ENCODE measurements around the gene KAZN.

KAZN gene

DNA sequence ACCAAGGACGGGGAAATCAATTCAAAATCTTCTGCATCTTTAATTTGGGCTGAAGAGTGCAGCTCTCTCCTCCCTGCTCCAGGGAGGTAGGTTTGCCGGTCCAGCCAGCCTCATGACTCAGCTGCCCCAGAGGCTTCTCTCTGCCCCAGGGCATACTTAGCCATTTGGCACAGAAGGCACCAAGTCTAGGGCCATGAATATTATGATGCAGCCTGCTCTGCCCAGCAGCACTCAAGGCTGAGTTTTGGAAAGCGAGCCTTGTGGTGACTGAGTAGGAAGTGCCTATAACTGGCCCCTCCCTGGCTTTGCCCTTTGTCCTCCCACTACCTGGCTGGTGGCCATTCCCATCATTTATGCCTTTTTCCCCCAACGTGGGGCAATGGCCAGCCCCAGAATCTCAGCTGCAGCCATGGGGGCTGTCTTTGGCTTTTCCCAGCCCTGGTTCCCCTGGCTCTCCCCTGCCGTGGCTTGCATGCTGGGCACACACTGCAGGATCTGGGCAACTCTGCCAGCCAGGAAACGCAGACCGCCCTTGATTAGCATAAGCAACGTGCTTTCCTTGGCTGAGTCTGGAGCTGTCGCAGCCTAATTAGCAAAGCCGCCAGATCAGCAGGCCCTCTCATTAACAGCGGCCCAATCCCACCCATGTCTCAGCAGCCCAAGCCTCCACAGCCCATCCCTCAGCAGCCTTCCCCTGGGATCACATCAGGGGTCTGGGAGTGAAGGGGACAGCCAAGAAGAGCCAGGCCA lies 296.5 kb downstream of the KAZN start:
- no peak overlapping the region for H3K4me3 ChIP-seq (ENCODE audit: low read depth, low read length)
- TF ChIP-seq, protein P1, sequence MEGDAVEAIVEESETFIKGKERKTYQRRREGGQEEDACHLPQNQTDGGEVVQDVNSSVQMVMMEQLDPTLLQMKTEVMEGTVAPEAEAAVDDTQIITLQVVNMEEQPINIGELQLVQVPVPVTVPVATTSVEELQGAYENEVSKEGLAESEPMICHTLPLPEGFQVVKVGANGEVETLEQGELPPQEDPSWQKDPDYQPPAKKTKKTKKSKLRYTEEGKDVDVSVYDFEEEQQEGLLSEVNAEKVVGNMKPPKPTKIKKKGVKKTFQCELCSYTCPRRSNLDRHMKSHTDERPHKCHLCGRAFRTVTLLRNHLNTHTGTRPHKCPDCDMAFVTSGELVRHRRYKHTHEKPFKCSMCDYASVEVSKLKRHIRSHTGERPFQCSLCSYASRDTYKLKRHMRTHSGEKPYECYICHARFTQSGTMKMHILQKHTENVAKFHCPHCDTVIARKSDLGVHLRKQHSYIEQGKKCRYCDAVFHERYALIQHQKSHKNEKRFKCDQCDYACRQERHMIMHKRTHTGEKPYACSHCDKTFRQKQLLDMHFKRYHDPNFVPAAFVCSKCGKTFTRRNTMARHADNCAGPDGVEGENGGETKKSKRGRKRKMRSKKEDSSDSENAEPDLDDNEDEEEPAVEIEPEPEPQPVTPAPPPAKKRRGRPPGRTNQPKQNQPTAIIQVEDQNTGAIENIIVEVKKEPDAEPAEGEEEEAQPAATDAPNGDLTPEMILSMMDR (IDR thresholded peaks at IDR 0.05; ENCODE audit: borderline replicate concordance, insufficient read depth, low read depth, low read length), result no peak

DNA sequence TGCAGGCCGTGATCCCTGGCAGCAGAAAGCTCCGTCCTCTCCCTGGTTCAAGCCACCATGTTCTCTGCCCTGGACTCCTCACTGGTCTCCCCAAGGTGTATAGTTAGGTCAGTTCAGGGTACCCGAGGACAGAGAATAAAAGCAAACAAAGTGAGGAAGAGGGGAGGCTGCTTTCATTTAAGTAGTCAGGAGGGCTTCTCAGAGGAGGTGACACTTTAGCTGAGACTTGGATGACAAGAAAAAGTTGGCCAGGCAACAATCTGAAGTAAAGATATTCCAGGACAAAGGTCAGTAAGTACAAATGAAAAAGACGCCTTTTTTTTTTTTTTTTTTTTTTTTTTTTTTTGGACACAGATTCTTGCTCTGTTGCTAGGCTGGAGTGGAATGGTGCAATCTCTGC lies 297.2 kb downstream of the KAZN start:
- H3K4me3 ChIP-seq (ENCODE audit: low read depth, low read length), result no peak overlapping the region
- TF ChIP-seq, protein P1 (IDR thresholded peaks at IDR 0.05; ENCODE audit: borderline replicate concordance, insufficient read depth, low read depth, low read length), result no peak

DNA sequence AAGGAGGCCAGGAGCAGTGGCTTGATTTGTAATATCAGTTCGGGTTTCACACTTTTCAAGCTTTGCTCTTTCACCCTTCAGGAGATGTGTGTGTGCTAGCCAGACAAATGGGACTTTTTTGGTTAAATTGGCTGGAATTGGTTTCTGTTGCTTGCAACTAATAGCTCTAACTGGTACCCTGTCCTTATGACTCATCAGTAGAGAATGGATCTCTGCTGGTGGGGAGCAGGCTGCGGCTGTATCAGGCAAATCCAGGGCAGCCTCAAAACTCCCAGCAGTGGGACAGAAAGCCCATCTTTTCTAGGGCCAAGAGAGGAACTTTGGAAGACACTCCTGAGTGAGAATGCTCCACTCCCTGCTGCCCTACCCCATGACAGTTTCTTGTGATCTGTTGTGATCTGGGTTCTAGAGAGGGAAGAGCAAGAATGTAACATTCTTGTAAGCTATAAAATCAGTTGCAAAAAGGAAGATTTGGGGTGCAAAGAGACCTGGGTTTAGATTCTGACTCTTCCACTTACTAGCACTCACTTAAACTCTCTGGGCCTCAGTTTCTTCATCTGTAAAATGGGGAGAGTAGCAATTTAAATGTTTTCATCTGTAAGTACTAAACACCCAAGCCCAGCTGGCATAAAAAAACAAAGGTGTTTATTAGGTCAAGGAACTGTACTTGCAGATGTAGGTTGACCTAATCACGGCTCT lies 298.0 kb downstream of the KAZN start:
- no peak overlapping the region for H3K4me3 ChIP-seq (ENCODE audit: low read depth, low read length)
- TF ChIP-seq, protein P1 (IDR thresholded peaks at IDR 0.05; ENCODE audit: borderline replicate concordance, insufficient read depth, low read depth, low read length), result no peak

DNA sequence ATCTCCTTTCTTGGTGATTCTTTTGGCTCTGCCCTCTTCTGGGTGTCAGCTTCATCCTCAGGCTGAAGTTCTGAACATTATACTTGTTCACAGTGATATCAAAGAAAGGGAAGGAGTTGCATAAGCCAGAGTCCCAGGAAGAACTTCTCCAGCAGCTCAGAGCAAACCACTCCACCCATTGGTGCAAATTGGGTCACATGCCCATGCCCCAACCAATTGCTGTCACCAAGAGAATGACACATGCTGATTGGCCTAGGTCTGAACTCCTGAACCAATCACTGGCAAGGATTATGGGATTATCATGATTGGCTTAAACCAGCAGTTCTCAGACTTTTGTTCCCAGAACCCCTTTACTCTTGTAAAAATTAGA lies 298.6 kb downstream of the KAZN start:
- H3K4me3 ChIP-seq (ENCODE audit: low read depth, low read length), result no peak overlapping the region
- TF ChIP-seq, protein P1 (IDR thresholded peaks at IDR 0.05; ENCODE audit: borderline replicate concordance, insufficient read depth, low read depth, low read length), result no peak

DNA sequence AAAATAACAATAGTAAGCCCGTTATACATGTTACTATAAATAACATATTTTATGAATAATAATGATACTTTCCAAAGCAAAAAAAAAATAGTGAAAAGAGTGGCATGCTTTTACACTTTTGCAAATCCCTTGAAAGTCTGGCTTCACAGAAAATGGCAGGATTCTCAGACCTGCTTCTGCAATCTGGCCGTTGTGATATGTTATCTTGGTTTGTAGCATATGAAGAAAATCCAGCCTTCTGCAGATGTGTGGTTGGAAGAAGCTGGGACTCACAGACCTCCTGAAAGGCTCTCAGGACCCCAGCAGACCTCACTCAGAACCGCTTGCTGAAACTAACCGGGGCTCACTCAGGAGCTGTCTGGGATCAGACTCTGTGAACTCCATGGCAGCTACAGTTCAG lies 299.1 kb downstream of the KAZN start:
- no peak overlapping the region for H3K4me3 ChIP-seq (ENCODE audit: low read depth, low read length)
- TF ChIP-seq, protein P1 (IDR thresholded peaks at IDR 0.05; ENCODE audit: borderline replicate concordance, insufficient read depth, low read depth, low read length), result no peak

DNA sequence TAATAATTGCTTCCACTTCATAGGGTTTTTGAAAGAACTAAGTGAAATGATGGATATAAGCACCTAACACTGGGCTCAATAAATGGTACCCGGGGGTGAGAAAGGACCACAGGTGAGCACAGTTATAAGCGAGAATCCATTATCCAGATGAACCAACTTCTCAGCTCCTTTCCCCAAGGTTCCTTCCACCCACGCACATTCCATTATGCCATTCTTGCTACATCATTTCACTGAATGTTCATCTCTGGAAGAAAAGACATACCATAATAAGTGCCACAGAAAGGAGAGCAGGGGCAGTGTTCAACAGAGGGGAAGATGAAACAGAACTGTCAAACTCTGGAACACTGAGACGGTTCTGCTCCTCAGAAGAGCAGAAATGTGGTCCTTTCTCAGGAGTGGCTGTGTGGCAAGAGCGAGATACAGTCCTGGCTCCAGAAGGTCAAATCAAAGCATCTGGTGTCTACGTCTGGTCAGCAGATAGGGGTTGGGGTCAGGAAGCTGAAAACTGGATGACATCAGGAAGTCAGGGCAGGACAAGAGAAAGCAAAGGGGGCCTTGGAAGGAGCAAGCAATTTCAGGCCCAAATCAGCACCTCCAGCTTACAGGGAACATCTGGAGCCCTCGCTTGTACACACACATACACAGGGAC lies 299.6 kb downstream of the KAZN start:
- no peak overlapping the region for H3K4me3 ChIP-seq (ENCODE audit: low read depth, low read length)
- TF ChIP-seq, protein P1 (IDR thresholded peaks at IDR 0.05; ENCODE audit: borderline replicate concordance, insufficient read depth, low read depth, low read length), result no peak
